Measurements from ENCODE around the gene PDGFC.
"Not testable (repeated sequence)": the region's sequence is repeated elsewhere in the genome, so short reads cannot be mapped to it uniquely, and the experiment has no call there.

PDGFC gene

GRCh38 chr4:156901871-156902270, 69.7 kb downstream of the PDGFC start:
- DNase-seq (ENCODE audit: low read depth in 2 of 2) = no peak

GRCh38 chr4:156898373-156899117, 73.1 kb downstream of the PDGFC start:
- no peak for DNase-seq (ENCODE audit: low read depth in 2 of 2)

- DNase-seq (ENCODE audit: low read depth in 2 of 2) = no peak
These were observed 75.1 kb downstream of the PDGFC start for GRCh38 chr4:156896527-156896926.

GRCh38 chr4:156894234-156894633, 77.4 kb downstream of the PDGFC start:
- no peak for DNase-seq (ENCODE audit: low read depth in 2 of 2)

DNA sequence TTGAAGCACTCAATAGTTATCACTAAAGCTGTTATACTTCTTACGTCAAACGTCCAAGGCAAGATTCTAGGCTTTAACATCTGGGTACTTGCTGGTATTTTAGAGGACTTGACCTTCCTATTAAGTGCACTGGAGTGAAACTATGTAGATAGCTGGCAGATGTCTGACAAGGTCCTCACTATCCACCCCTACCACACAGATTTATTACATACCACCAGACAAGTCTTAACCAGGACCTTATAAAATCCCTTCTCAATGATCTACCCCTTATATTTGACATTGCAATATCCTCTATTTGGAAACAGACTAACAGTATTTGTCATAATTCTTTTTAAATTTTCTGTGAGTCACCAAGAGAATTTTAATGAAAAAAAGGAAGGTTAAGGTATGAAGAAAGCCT, 78.8 kb downstream of the PDGFC start:
- no peak for DNase-seq (ENCODE audit: low read depth in 2 of 2)

GRCh38 chr4:156889616-156890594, 81.7 kb downstream of the PDGFC start:
- DNase-seq (ENCODE audit: low read depth in 2 of 2) = no peak

- peak; percentile 40 to 52 for DNase-seq (ENCODE audit: low read depth in 2 of 2)
These were observed 82.8 kb downstream of the PDGFC start for GRCh38 chr4:156888762-156889161.

DNA sequence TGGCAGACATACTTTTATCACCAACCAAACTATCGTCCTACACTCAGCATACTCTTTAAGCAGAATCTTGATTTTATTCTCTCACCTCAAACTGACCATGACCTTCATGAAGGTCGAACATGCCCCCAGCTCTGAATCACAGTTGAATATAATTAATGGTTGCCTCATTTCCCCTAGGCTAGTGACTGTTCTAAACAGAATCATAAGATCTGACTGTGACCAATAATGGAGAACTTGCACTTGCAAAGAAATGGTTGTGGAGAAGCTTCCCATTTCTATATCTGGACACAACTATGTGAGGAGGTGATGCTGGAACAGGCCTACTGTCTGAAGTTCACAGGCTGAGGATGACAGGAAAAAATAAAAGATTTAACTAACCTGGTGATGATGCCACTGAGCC, 85.1 kb downstream of the PDGFC start:
- no peak for DNase-seq (ENCODE audit: low read depth in 2 of 2)

DNA sequence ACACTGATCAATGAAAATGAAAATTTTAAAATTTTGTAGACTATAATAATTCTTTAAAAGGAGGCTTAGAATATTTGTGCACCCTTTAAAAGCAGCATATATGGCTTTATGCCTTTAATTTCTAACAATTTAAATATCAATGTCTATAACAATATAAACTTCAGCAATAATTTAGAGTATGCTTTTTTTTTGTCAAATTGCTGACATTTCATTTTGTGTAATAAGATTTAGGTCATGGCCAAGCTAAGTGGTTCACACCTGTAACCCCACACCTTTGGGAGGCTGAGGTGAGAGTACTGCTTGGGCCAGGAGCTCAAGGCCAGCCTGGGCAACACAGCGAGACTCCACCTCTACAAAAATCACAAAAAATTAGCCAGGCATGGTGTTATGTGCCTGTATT, 86.2 kb downstream of the PDGFC start:
- no peak for DNase-seq (ENCODE audit: low read depth in 2 of 2)

- no peak for DNase-seq (ENCODE audit: low read depth in 2 of 2)
These were observed 87.4 kb downstream of the PDGFC start for GRCh38 chr4:156884183-156884582.

GRCh38 chr4:156875704-156876103, 95.9 kb downstream of the PDGFC start:
- DNase-seq (ENCODE audit: low read depth in 2 of 2) = no peak

DNA sequence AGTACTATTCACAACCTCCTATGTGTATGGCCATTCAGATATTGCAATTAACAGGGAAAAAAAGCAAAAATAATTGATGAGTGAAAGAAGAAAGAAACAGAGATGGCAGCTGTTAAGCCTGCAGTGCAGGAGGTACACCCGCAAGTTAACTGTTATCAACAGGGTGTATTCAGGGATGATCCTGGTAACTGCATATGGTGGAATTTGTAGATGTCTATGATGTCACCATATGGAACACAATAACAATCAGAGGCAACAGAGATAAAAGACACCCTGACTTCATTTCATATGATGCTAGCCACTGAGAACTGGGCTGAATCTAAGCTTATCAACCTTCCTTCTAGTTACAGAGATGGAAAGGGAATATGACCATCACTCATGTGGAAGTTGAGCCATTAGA, 96.5 kb downstream of the PDGFC start:
- DNase-seq (ENCODE audit: low read depth in 2 of 2) = no peak

DNA sequence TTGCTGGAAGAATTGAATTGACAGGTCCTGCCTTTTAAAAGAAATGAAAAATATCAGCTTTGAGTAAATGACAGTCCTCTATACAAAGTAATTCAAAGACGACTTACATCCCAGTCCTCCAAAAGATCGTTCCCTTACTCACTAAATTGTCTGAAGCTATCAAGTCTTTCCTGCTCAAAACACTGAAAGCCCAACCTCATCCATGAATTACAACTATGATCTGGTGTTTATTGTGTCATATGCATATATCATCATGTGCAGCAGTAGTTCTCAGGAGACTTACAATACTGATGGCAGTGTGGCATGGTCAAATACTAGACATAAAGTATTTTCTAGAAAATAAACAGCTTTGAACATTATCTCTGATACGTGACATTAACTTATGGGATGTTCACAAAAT, 97.8 kb downstream of the PDGFC start:
- DNase-seq (ENCODE audit: low read depth in 2 of 2) = no peak

DNA sequence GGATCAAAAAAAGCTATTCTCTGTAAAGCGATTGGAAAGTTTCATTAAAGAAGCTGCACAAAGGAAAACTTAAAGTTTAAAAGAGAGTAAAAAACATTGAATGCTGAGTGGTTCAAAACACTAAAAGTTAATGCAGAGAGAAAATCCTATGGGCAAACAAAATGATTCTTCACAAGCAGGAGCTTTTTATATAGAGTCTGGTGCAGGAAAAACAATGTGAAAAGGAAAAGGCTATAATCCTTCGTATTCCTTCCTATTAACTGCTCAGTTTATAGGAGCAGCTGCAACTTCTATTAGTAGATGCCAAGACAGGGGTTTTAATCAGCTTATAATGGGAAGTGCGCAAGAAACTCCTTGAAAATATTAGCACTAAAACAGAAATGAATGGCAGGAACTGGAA, 100.7 kb downstream of the PDGFC start:
- no peak for DNase-seq (ENCODE audit: low read depth in 2 of 2)

DNA sequence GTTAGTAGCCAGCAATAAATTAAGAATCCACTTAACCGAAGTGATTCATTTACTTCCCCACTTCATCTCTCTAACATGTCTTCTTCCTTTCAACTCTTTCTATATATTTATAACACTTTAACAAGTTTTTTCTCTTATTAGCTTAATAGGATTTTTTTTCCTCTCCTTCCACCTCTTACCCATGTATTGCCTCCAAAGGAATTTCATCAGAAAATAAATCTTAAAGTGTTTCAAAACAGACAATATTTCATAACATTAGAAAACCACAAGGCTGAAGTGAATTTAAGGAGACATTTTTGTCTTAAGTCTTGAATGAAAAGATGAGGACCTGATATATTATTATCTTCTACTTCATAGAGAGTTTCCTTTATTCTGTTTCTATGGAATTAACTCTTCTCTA, 101.5 kb downstream of the PDGFC start:
- DNase-seq (ENCODE audit: low read depth in 2 of 2) = peak in 1 of 2 experiments; percentile 39

DNA sequence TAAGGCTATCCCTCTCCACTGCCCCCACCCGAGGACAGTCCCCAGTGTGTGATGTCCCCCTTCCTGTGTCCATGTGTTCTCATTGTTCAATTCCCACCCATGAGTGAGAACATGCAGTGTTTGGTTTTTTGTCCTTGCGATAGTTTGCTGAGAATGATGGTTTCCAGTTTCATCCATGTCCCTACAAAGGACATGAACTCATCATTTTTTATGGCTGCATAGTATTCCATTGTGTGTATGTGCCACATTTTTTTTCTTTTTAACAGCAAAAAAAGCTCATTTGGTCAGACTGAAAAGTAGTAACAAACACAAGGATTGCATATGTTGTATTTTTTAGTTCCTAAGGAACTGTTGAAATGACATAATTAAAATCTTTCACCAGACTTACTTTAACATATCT, 105.5 kb downstream of the PDGFC start:
- DNase-seq (ENCODE audit: low read depth in 2 of 2) = not testable (repeated sequence)

GRCh38 chr4:156865451-156865850, 106.1 kb downstream of the PDGFC start:
- peak; percentile 10 to 21 for DNase-seq (ENCODE audit: low read depth in 2 of 2)

GRCh38 chr4:156858071-156858470, 113.5 kb downstream of the PDGFC start:
- DNase-seq (ENCODE audit: low read depth in 2 of 2) = no peak

- no peak for DNase-seq (ENCODE audit: low read depth in 2 of 2)
These were observed 132.8 kb downstream of the PDGFC start for GRCh38 chr4:156838761-156839160.

GRCh38 chr4:156837625-156838345, 133.8 kb downstream of the PDGFC start:
- no peak for DNase-seq (ENCODE audit: low read depth in 2 of 2)

- no peak for DNase-seq (ENCODE audit: low read depth in 2 of 2)
These were observed 138.7 kb downstream of the PDGFC start for GRCh38 chr4:156832886-156833285.

GRCh38 chr4:156830351-156830750, 141.2 kb downstream of the PDGFC start:
- DNase-seq (ENCODE audit: low read depth in 2 of 2) = no peak
